Measurements from ENCODE around the gene MBLAC1.

Gene MBLAC1

GRCh38 chr7:100155553-100156317, 29.0 kb downstream of the MBLAC1 start:
- no peaks in the 10 kb centered on the region for H3K27me3 ChIP-seq (ENCODE audit: low read depth, low read length)
- H3K36me3 ChIP-seq (replicated peaks; ENCODE audit: low read depth, low read length) = peaks cover 32% of the 10 kb centered on the region
- H3K4me2 ChIP-seq (ENCODE audit: low read length) = no peak overlapping the region
- peaks cover 2% of the 10 kb centered on the region; the same call in 1 of the 2 replicates for H4K20me1 ChIP-seq (ENCODE audit: insufficient read depth, low read length)
- H3K9ac ChIP-seq (ENCODE audit: low read length) = no peak overlapping the region
- peaks cover 29% of the 10 kb centered on the region for H3K4me1 ChIP-seq (ENCODE audit: low read length)
- no peak for TF ChIP-seq CTCF (IDR thresholded peaks at IDR 0.05; ENCODE audit: low read depth, low read length)
- no peak for TF ChIP-seq EZH2phosphoT487 (IDR thresholded peaks at IDR 0.05; ENCODE audit: low read depth)
- no peaks in the 10 kb centered on the region for H3K9me3 ChIP-seq (ENCODE audit: insufficient read depth, low read length)
- H3K27ac ChIP-seq (ENCODE audit: low read length) = no peak overlapping the region
- H3K4me3 ChIP-seq (ENCODE audit: low read length) = no peak overlapping the region
- H2AFZ ChIP-seq (ENCODE audit: low read depth, low read length) = no peak overlapping the region
- H3K79me2 ChIP-seq (ENCODE audit: low read length) = peaks cover 15% of the 10 kb centered on the region; the same call in 1 of the 2 replicates

- H3K4me1 ChIP-seq (ENCODE audit: low read length) = peaks cover 29% of the 10 kb centered on the region
- H3K36me3 ChIP-seq (replicated peaks; ENCODE audit: low read depth, low read length) = peaks cover 32% of the 10 kb centered on the region
- H3K79me2 ChIP-seq (ENCODE audit: low read length) = peaks cover 14% of the 10 kb centered on the region; the same call in 1 of the 2 replicates
- H3K27me3 ChIP-seq (ENCODE audit: low read depth, low read length) = no peaks in the 10 kb centered on the region
- H3K4me2 ChIP-seq (ENCODE audit: low read length) = 0 out of 2 replicates have a peak overlapping the region, but pooled peaks have one; percentile 94
- H3K27ac ChIP-seq (ENCODE audit: low read length) = no peak overlapping the region
- H4K20me1 ChIP-seq (ENCODE audit: insufficient read depth, low read length) = peaks cover 2% of the 10 kb centered on the region; the same call in 1 of the 2 replicates
- no peaks in the 10 kb centered on the region for H3K9me3 ChIP-seq (ENCODE audit: insufficient read depth, low read length)
- H3K4me3 ChIP-seq (ENCODE audit: low read length) = no peak overlapping the region
- no peak overlapping the region for H3K9ac ChIP-seq (ENCODE audit: low read length)
- H2AFZ ChIP-seq (ENCODE audit: low read depth, low read length) = no peak overlapping the region
- TF ChIP-seq CTCF (IDR thresholded peaks at IDR 0.05; ENCODE audit: low read depth, low read length) (no peak), EZH2phosphoT487 (IDR thresholded peaks at IDR 0.05; ENCODE audit: low read depth) (no peak)
Observed at GRCh38 chr7:100156331-100157068, 29.7 kb downstream of the MBLAC1 start.

GRCh38 chr7:100157069-100157333, 30.2 kb downstream of the MBLAC1 start:
- Histone ChIP-seq H4K20me1 (ENCODE audit: insufficient read depth, low read length) (peaks cover 2% of the 10 kb centered on the region; the same call in 1 of the 2 replicates), H3K27ac (ENCODE audit: low read length) (no peak overlapping the region), H3K4me2 (ENCODE audit: low read length) (peak overlapping the region; percentile 94; the same call in 1 of the 2 replicates), H3K4me1 (ENCODE audit: low read length) (peaks cover 25% of the 10 kb centered on the region), H2AFZ (ENCODE audit: low read depth, low read length) (no peak overlapping the region), H3K9ac (ENCODE audit: low read length) (no peak overlapping the region), H3K27me3 (ENCODE audit: low read depth, low read length) (no peaks in the 10 kb centered on the region), H3K79me2 (ENCODE audit: low read length) (peaks cover 11% of the 10 kb centered on the region; the same call in 1 of the 2 replicates), H3K9me3 (ENCODE audit: insufficient read depth, low read length) (no peaks in the 10 kb centered on the region), H3K4me3 (ENCODE audit: low read length) (no peak overlapping the region), H3K36me3 (replicated peaks; ENCODE audit: low read depth, low read length) (peaks cover 29% of the 10 kb centered on the region)
- no peak for TF ChIP-seq EZH2phosphoT487 (IDR thresholded peaks at IDR 0.05; ENCODE audit: low read depth)
- TF ChIP-seq CTCF (IDR thresholded peaks at IDR 0.05; ENCODE audit: low read depth, low read length) = no peak
